ENCODE measurements around the gene BAIAP2L1.

- TF ChIP-seq CTCF (IDR thresholded peaks at IDR 0.05), result no peak
- no peak for TF ChIP-seq POLR2A (IDR thresholded peaks at IDR 0.05)
These were observed 114.0 kb downstream of the BAIAP2L1 start for GRCh38 chr7:98286701-98287485.

Data from uterus (tissue), 2 donors.